ENCODE data around the gene CMC2. TPM values are rescaled to one million over a fixed set of nuclear protein-coding genes. Genes with fewer than 3 reads are reported as not detected.
A peak's percentile ranks its signal among the peaks of the same experiment; 100 is the strongest.

CMC2 gene
- total and polyA plus RNA-seq, 10 of the 15 experiments (the other 5 are each of a cell fraction or from before 2014, with no cell fraction given): 62.8 to 251 (median 157) TPM

GRCh38 chr16:81035398-81035974, 28.8 kb upstream of the CMC2 start, which contains the start of gene ATMIN (continued):
- TF ChIP-seq, protein P1, sequence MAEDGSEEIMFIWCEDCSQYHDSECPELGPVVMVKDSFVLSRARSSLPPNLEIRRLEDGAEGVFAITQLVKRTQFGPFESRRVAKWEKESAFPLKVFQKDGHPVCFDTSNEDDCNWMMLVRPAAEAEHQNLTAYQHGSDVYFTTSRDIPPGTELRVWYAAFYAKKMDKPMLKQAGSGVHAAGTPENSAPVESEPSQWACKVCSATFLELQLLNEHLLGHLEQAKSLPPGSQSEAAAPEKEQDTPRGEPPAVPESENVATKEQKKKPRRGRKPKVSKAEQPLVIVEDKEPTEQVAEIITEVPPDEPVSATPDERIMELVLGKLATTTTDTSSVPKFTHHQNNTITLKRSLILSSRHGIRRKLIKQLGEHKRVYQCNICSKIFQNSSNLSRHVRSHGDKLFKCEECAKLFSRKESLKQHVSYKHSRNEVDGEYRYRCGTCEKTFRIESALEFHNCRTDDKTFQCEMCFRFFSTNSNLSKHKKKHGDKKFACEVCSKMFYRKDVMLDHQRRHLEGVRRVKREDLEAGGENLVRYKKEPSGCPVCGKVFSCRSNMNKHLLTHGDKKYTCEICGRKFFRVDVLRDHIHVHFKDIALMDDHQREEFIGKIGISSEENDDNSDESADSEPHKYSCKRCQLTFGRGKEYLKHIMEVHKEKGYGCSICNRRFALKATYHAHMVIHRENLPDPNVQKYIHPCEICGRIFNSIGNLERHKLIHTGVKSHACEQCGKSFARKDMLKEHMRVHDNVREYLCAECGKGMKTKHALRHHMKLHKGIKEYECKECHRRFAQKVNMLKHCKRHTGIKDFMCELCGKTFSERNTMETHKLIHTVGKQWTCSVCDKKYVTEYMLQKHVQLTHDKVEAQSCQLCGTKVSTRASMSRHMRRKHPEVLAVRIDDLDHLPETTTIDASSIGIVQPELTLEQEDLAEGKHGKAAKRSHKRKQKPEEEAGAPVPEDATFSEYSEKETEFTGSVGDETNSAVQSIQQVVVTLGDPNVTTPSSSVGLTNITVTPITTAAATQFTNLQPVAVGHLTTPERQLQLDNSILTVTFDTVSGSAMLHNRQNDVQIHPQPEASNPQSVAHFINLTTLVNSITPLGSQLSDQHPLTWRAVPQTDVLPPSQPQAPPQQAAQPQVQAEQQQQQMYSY (CRISPR knock-in tag; IDR thresholded peaks at IDR 0.05): no peak
- TF ChIP-seq, protein P2, sequence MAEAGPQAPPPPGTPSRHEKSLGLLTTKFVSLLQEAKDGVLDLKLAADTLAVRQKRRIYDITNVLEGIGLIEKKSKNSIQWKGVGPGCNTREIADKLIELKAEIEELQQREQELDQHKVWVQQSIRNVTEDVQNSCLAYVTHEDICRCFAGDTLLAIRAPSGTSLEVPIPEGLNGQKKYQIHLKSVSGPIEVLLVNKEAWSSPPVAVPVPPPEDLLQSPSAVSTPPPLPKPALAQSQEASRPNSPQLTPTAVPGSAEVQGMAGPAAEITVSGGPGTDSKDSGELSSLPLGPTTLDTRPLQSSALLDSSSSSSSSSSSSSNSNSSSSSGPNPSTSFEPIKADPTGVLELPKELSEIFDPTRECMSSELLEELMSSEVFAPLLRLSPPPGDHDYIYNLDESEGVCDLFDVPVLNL (IDR thresholded peaks at IDR 0.05; ENCODE audit: low read depth, low read length): 0 out of 2 replicates have a peak, but pooled peaks have one; percentile 12
- TF ChIP-seq ZNF274 (IDR thresholded peaks at IDR 0.05; ENCODE audit: insufficient read depth, insufficient read length) (no peak), NR2C2 (IDR thresholded peaks at IDR 0.05; ENCODE audit: borderline replicate concordance, control insufficient read depth, insufficient read length, low read depth) (no peak), IRF5 (IDR thresholded peaks at IDR 0.05; ENCODE audit: borderline replicate concordance) (no peak), HDAC2 (IDR thresholded peaks at IDR 0.05) (no peak), RAD51 (IDR thresholded peaks at IDR 0.05) (no peak), CHD2 (IDR thresholded peaks at IDR 0.05; ENCODE audit: borderline replicate concordance, low read depth, low read length) (no peak), HCFC1 (IDR thresholded peaks at IDR 0.05; ENCODE audit: low read length) (peak; percentile 12; the same call in 1 of the 2 replicates), TBL1XR1 (IDR thresholded peaks at IDR 0.05; ENCODE audit: low read depth, low read length) (0 out of 2 replicates have a peak, but pooled peaks have one; percentile 13), BCL3 (IDR thresholded peaks at IDR 0.05; ENCODE audit: borderline replicate concordance, insufficient read depth, low read depth, low read length, poor library complexity, severe bottlenecking) (no peak), NR2C1 (IDR thresholded peaks at IDR 0.05) (peak; percentile 30; the same call in 1 of the 2 replicates), ZBTB33 (IDR thresholded peaks at IDR 0.05) (peak; percentile 73; the same call in 1 of the 2 replicates), TAF1 (IDR thresholded peaks at IDR 0.05; ENCODE audit: borderline replicate concordance, low read depth, low read length) (peak; percentile 67; the same call in 1 of the 2 replicates), JUNB (IDR thresholded peaks at IDR 0.05) (no peak), FOXM1 (IDR thresholded peaks at IDR 0.05; ENCODE audit: low read depth, low read length) (0 out of 2 replicates have a peak, but pooled peaks have one; percentile 46), GABPA (IDR thresholded peaks at IDR 0.05; ENCODE audit: low read depth) (0 out of 2 replicates have a peak, but pooled peaks have one; percentile 29), IKZF2 (IDR thresholded peaks at IDR 0.05) (no peak), NFXL1 (IDR thresholded peaks at IDR 0.05; ENCODE audit: borderline replicate concordance) (no peak), BHLHE40 (IDR thresholded peaks at IDR 0.05; ENCODE audit: borderline replicate concordance in 1 of 2, low read depth in 2 of 2, low read length in 1 of 2) (peak; percentile 58 to 61; a peak in 2 of 4 replicates), KLF5 (IDR thresholded peaks at IDR 0.05; ENCODE audit: partially characterized antibody) (no peak)

Data from GM12878 (cell line).